ENCODE data around the gene IL22RA2. TPM values are rescaled to one million over a fixed set of nuclear protein-coding genes. Genes with fewer than 3 reads are reported as not detected.
A peak's percentile ranks its signal among the peaks of the same experiment; 100 is the strongest.

The IL22RA2 gene
- total RNA-seq, 1 experiment from 2014 or later, result not detected

DNA sequence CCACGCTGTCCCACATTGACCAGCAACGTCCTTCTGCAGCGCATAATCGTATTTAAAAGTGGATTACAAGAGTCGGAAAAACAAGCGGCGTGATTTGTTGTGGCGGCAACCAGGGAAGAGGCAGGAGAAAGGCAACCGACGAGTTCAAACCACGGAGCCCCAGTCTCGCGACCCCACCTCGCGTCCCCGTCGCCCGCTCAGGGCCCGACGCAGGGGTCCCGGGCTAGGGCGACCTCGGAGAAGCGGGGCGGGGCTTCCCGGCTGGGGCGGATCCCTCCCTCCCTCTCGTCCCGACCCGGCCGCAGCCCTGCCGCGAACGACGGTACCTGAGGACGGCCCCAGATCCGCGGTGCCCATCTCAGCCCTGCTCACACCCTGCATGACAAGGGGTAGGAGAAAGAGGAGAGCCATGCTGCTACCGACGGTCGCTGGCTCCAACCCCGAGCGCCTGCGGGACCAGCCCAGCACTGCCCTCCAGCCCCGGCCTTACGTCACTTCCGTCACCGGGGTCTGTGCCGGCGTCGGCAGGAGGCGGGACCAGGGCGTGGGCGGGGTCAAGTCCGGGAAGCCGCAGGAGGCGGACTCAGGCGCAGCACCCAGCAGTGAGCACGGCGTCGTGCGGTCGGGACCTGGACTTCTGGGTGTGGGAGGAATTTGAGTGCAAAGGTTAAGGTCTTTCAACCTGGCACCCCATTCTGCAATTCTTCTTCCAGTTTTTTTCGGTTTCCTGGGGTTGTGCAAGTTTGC is 45.6 kb upstream of the IL22RA2 start, which contains the start of gene IFNGR1:
IFNGR1 (minus strand) TSS at position 469 of the 747 bp plus-strand sequence; CDS start at position 411, 58 bp downstream.
- no peak within 1 kb of the TSS for H2BK120ac ChIP-seq (ENCODE audit: low read depth, low read length, poor library complexity, severe bottlenecking)
- peak within 1 kb of the TSS; percentile 81 for H3K14ac ChIP-seq (ENCODE audit: insufficient read depth, low read length)
- peak within 1 kb of the TSS; percentile 78 for H3K18ac ChIP-seq (ENCODE audit: insufficient read length, low read depth, low read length)
- peak within 1 kb of the TSS; percentile 2 for H2AFZ ChIP-seq (ENCODE audit: low read length)
- peaks cover 3% of the 10 kb centered on the region; the same call in 1 of the 2 replicates for H3K4me1 ChIP-seq (ENCODE audit: insufficient read depth, low read length)
- no peak within 1 kb of the TSS for H2BK5ac ChIP-seq (ENCODE audit: insufficient read length, low read length)
- H2BK20ac ChIP-seq (ENCODE audit: low read depth, low read length, poor library complexity, severe bottlenecking), result no peak within 1 kb of the TSS
- no peak within 1 kb of the TSS for H3K23ac ChIP-seq (ENCODE audit: insufficient read length, low read depth, low read length)
- no peak within 1 kb of the TSS for H2AK5ac ChIP-seq (ENCODE audit: insufficient read length, low read length)
- peaks cover 21% of the 10 kb centered on the region; the same call in 1 of the 2 replicates for H3K79me2 ChIP-seq (ENCODE audit: insufficient read depth, low read length)
- no peak within 1 kb of the TSS for H3K27ac ChIP-seq (ENCODE audit: insufficient read length, low read depth, low read length)
- H3K27me3 ChIP-seq (ENCODE audit: insufficient read depth, low read length), result no peaks in the 10 kb centered on the region
- H3K56ac ChIP-seq (ENCODE audit: insufficient read length, low read depth, low read length), result peak within 1 kb of the TSS; percentile 18
- Mint-ChIP-seq H3K27ac (peak within 1 kb of the TSS; percentile 93 to 98 (median 96); a peak in 6 of 7 replicates), H3K4me3 (peak within 1 kb of the TSS; percentile 88 to 95), H3K36me3 (ENCODE audit: insufficient read depth in 1 of 3, low read depth in 3 of 3) (peaks cover 0 to 13% (median 1%) of the 10 kb centered on the region in 3 experiments; a peak in 4 of 7 replicates), H3K4me1 (peaks cover 27 to 39% of the 10 kb centered on the region in 2 experiments), H3K9me3 (no peaks in the 10 kb centered on the region), H3K27me3 (ENCODE audit: low read depth) (no peaks in the 10 kb centered on the region)
- peaks cover 8% of the 10 kb centered on the region for H3K79me1 ChIP-seq (ENCODE audit: insufficient read depth, low read depth, low read length, poor library complexity, severe bottlenecking)
- H3K4me2 ChIP-seq (ENCODE audit: insufficient read depth, insufficient read length, low read length), result peak within 1 kb of the TSS; percentile 99
- TF ChIP-seq, protein P1, sequence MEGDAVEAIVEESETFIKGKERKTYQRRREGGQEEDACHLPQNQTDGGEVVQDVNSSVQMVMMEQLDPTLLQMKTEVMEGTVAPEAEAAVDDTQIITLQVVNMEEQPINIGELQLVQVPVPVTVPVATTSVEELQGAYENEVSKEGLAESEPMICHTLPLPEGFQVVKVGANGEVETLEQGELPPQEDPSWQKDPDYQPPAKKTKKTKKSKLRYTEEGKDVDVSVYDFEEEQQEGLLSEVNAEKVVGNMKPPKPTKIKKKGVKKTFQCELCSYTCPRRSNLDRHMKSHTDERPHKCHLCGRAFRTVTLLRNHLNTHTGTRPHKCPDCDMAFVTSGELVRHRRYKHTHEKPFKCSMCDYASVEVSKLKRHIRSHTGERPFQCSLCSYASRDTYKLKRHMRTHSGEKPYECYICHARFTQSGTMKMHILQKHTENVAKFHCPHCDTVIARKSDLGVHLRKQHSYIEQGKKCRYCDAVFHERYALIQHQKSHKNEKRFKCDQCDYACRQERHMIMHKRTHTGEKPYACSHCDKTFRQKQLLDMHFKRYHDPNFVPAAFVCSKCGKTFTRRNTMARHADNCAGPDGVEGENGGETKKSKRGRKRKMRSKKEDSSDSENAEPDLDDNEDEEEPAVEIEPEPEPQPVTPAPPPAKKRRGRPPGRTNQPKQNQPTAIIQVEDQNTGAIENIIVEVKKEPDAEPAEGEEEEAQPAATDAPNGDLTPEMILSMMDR (conservative IDR thresholded peaks at IDR 0.05), result no peak
- H4K5ac ChIP-seq (ENCODE audit: insufficient read length, low read depth, low read length), result no peak within 1 kb of the TSS
- peaks cover 11% of the 10 kb centered on the region for H3K23me2 ChIP-seq (ENCODE audit: insufficient read length, low read depth, low read length, poor library complexity, severe bottlenecking)
- H4K91ac ChIP-seq (ENCODE audit: insufficient read length, low read depth, low read length), result no peak within 1 kb of the TSS
- H3K9ac ChIP-seq (ENCODE audit: extremely low read depth, insufficient read length, low read length), result peak within 1 kb of the TSS; percentile 93
- H3K9me3 ChIP-seq (ENCODE audit: control insufficient read depth, low read depth, low read length), result no peaks in the 10 kb centered on the region
- no peak within 1 kb of the TSS for H4K8ac ChIP-seq (replicated peaks; ENCODE audit: insufficient read length, low read depth, low read length)
- WGBS (ENCODE audit: extremely low coverage, insufficient read length, low lambda C conversion rate), result no CpG with 5 or more reads among the region's 64 CpGs
- no peak within 1 kb of the TSS for H2BK15ac ChIP-seq (ENCODE audit: low read depth, low read length)
- no peak within 1 kb of the TSS for H3K4ac ChIP-seq (ENCODE audit: low read depth, low read length)
- peak; percentile 95 for DNase-seq
- H2BK12ac ChIP-seq (ENCODE audit: insufficient read length, low read depth, low read length), result no peak within 1 kb of the TSS
- H3T11ph ChIP-seq (ENCODE audit: low read length), result no peak within 1 kb of the TSS
- H4K20me1 ChIP-seq (ENCODE audit: control insufficient read depth, insufficient read depth, insufficient read length), result no peaks in the 10 kb centered on the region
